IMR-90 (cell line): Measurements from ENCODE around the gene MYBPH. TPM values are rescaled to one million over a fixed set of nuclear protein-coding genes. Genes with fewer than 3 reads are reported as not detected.

Source experiments
- ATAC-seq: fragments of 200-7000 bp; cut with Tn5 transposase; 2 replicates; pipeline ENCODE4 v1.9.1; 2020; ENCODE audit warnings: low read depth, mild to moderate bottlenecking, moderate library complexity
- BruUV-seq: library from RNA; stranded (reverse); fragments of 400-500 nt; replicated peaks from 2 replicates; lab custom pipeline; 2021; lab: Mats Ljungman, UMichigan
- CTCF ChIA-PET: fragments of 300-600 bp; formaldehyde crosslinking; extraction: SDS; loops from one replicate; lab custom pipeline; 2021; ENCODE audit warnings: antibody characterized with exemption; lab: Yijun Ruan, JAX
- POLR2A ChIA-PET: fragments of 300-600 bp; sonication (Branson Sonifier 250); formaldehyde crosslinking; loops from one replicate; lab custom pipeline; 2022; ENCODE audit warnings: antibody characterized with exemption; ENCODE audit not compliant: unreplicated experiment; lab: Charles Lee
- DNase-seq: peaks from one replicate; pipeline ENCODE4 v3.0.0; 2013
- H2AFZ ChIP-seq: replicated peaks from 2 replicates; pipeline ENCODE3; 2013; ENCODE audit warnings: low read length, mild to moderate bottlenecking; ENCODE audit not compliant: poor library complexity
- H2AK5ac ChIP-seq: 2 replicates; pipeline ENCODE4 v1.6.1; 2013; ENCODE audit warnings: low read depth, low read length, inconsistent platforms
- H2AK9ac ChIP-seq: replicated peaks from 2 replicates; pipeline ENCODE3; 2013; ENCODE audit warnings: mild to moderate bottlenecking, low read depth, low read length, moderate library complexity; ENCODE audit not compliant: poor library complexity
- H2BK120ac ChIP-seq: 2 replicates; pipeline ENCODE4 v1.6.1; 2013; ENCODE audit warnings: low read depth, low read length, inconsistent platforms
- H2BK15ac ChIP-seq: 3 replicates; pipeline ENCODE4 v1.6.1; 2013; ENCODE audit warnings: low read depth, low read length, inconsistent platforms
- H2BK20ac ChIP-seq: 2 replicates; pipeline ENCODE4 v1.6.1; 2013; ENCODE audit warnings: low read depth, mild to moderate bottlenecking, inconsistent platforms, low read length, moderate library complexity
- H2BK5ac ChIP-seq: 2 replicates; pipeline ENCODE4 v1.6.1; 2013; ENCODE audit warnings: mild to moderate bottlenecking, low read depth, low read length, inconsistent platforms; ENCODE audit not compliant: poor library complexity, severe bottlenecking
- H3K14ac ChIP-seq: replicated peaks from 2 replicates; pipeline ENCODE4 v1.6.1; 2013; ENCODE audit warnings: low read depth, low read length, inconsistent platforms
- H3K18ac ChIP-seq: 2 replicates; pipeline ENCODE4 v1.6.1; 2013; ENCODE audit warnings: low read depth, low read length, control low read depth
- H3K23ac ChIP-seq: 2 replicates; pipeline ENCODE4 v1.6.1; 2013; ENCODE audit warnings: low read depth, low read length, inconsistent platforms
- H3K27ac ChIP-seq: 2 replicates; pipeline ENCODE4 v1.5.1; 2013; ENCODE audit warnings: mild to moderate bottlenecking, control low read depth, low read length; ENCODE audit not compliant: insufficient read depth
- H3K27me3 ChIP-seq: 2 replicates; pipeline ENCODE4 v1.6.1; 2013; ENCODE audit warnings: low read length; ENCODE audit not compliant: control insufficient read depth, insufficient read depth
- H3K36me3 ChIP-seq: 2 replicates; pipeline ENCODE4 v1.6.1; 2013; ENCODE audit warnings: low read length, mixed read lengths; ENCODE audit not compliant: control insufficient read depth, insufficient read depth
- H3K4ac ChIP-seq: 2 replicates; pipeline ENCODE4 v1.6.1; 2013; ENCODE audit warnings: low read depth, low read length, inconsistent platforms
- H3K4me1 ChIP-seq: 2 replicates; pipeline ENCODE4 v1.6.1; 2013; ENCODE audit warnings: low read length, mixed read lengths; ENCODE audit not compliant: control insufficient read depth, insufficient read depth
- H3K4me2 ChIP-seq: 2 replicates; pipeline ENCODE4 v1.6.1; 2013; ENCODE audit warnings: low read depth, mild to moderate bottlenecking, control low read depth, low read length, moderate library complexity
- H3K4me3 ChIP-seq: 2 replicates; pipeline ENCODE4 v1.5.1; 2013; ENCODE audit warnings: low read depth, mild to moderate bottlenecking, control low read depth, low read length, moderate library complexity; ENCODE audit not compliant: insufficient read depth
- H3K56ac ChIP-seq: 2 replicates; pipeline ENCODE4 v1.6.1; 2013; ENCODE audit warnings: low read length, inconsistent platforms; ENCODE audit not compliant: insufficient read depth; ENCODE audit errors: extremely low read depth
- H3K79me1 ChIP-seq, 2 experiments: 2 replicates each; pipeline ENCODE4 v1.6.1; 2013; ENCODE audit warnings: low read length in 2 of 2, inconsistent platforms in 1 of 2, low read depth in 1 of 2
- H3K9ac ChIP-seq: 2 replicates; pipeline ENCODE4 v1.6.1; 2013; ENCODE audit warnings: low read depth, low read length, control low read depth
- H3K9me1 ChIP-seq: 2 replicates; pipeline ENCODE4 v1.6.1; 2013; ENCODE audit warnings: low read length, inconsistent platforms; ENCODE audit not compliant: insufficient read depth
- H3K9me3 ChIP-seq: 2 replicates; pipeline ENCODE4 v1.6.1; 2013; ENCODE audit warnings: low read length; ENCODE audit not compliant: control insufficient read depth, insufficient read depth
- H4K20me1 ChIP-seq: 2 replicates; pipeline ENCODE4 v1.6.1; 2013; ENCODE audit warnings: low read length, inconsistent platforms; ENCODE audit not compliant: insufficient read depth
- H4K5ac ChIP-seq: 2 replicates; pipeline ENCODE4 v1.6.1; 2013; ENCODE audit warnings: mild to moderate bottlenecking, low read depth, low read length, control low read depth
- H4K8ac ChIP-seq, 2 experiments: 2 replicates each; pipeline ENCODE4 v1.6.1; 2013; ENCODE audit warnings: low read depth in 2 of 2, low read length in 2 of 2, control low read depth in 1 of 2, inconsistent platforms in 1 of 2
- H4K91ac ChIP-seq: 2 replicates; pipeline ENCODE4 v1.6.1; 2013; ENCODE audit warnings: low read depth, low read length, inconsistent platforms; ENCODE audit not compliant: insufficient read depth
- CTCF ChIP-seq: conservative IDR thresholded peaks from 2 replicates; pipeline ENCODE4 v1.5.1; 2012; ENCODE audit warnings: mild to moderate bottlenecking, low read depth, low read length, improper control_type of control experiment
- USF2 ChIP-seq: fragments of 150-350 bp; IDR thresholded peaks from 2 replicates; pipeline ENCODE4 v1.6.1; 2017; ENCODE audit warnings: mild to moderate bottlenecking, antibody characterized with exemption, low read length, low read depth
- WGBS, 2 experiments: methylation state at CpG; one replicate each; pipeline versions ENCODE4 v1.1.5 to v1.1.7; 2013; ENCODE audit warnings: missing lambda C conversion rate in 2 of 2; ENCODE audit not compliant: insufficient read length in 1 of 2; ENCODE audit errors: extremely low coverage in 2 of 2; 5-methylcytosine and 5-hydroxymethylcytosine counted together
- dilution Hi-C: fragments of 300-500 bp; cut with HindIII; formaldehyde crosslinking; loops from one replicate; pipeline ENCODE4 v1.14.3; 2018; ENCODE audit warnings: low sequenced_read_pairs; ENCODE audit not compliant: unreplicated experiment
- in situ Hi-C: fragments of 300-500 bp; cut with MboI; formaldehyde crosslinking; loops from 3 replicates; pipeline ENCODE4 v1.14.3; 2019; ENCODE audit warnings: low sequenced_read_pairs, inconsistent platforms, mixed read lengths
- intact Hi-C: fragments of 100-400 bp; cut with micrococcal nuclease; formaldehyde crosslinking; loops from 2 replicates; pipeline ENCODE4 v1.10.0; 2022
- polyA plus RNA-seq, 3 experiments: library from polyadenylated mRNA; depleted of rRNA; stranded (reverse); fragments of >200 nt; gene quantifications; 2 replicates each; pipeline ENCODE4 v1.2.3, GENCODE V29; 2012; ENCODE audit warnings: low replicate concordance in 1 of 3
- total RNA-seq: library from RNA; depleted of rRNA; stranded (reverse); fragments of >200 nt; gene quantifications from 2 replicates; pipeline ENCODE4 v1.2.3, GENCODE V29; 2012

MYBPH gene
- total and polyA plus RNA-seq, 2 of the 4 experiments (the other 2 are of a cell fraction), result not detected

GRCh38 chr1:203148127-203148526 lies 27.5 kb downstream of the MYBPH start:
- Histone ChIP-seq H3K36me3 (no peaks in the 10 kb centered on the region), H4K91ac (no peak overlapping the region), H3K14ac (no peak overlapping the region), H3K9me3 (peaks cover 2% of the 10 kb centered on the region; the same call in 1 of the 2 replicates), H3K9ac (no peak overlapping the region), H3K9me1 (no peaks in the 10 kb centered on the region), H2BK15ac (no peak overlapping the region), H3K23ac (no peak overlapping the region), H2AFZ (no peak overlapping the region), H3K18ac (no peak overlapping the region), H3K27me3 (no peaks in the 10 kb centered on the region; the same call in 1 of the 2 replicates), H3K27ac (no peak overlapping the region), H4K20me1 (no peaks in the 10 kb centered on the region), H2AK5ac (no peak overlapping the region), H2BK120ac (no peak overlapping the region), H2BK20ac (no peak overlapping the region), H3K4ac (no peak overlapping the region), H3K4me3 (no peak overlapping the region), H2AK9ac (no peak overlapping the region), H4K5ac (no peak overlapping the region), H3K79me1 (no peaks in the 10 kb centered on the region), H3K4me2 (no peak overlapping the region), H4K8ac (no peak overlapping the region), H3K56ac (no peak overlapping the region), H2BK5ac (no peak overlapping the region), H3K4me1 (peaks cover 2% of the 10 kb centered on the region; the same call in 1 of the 2 replicates)
- dilution Hi-C loops, result no loop called here
- ChIA-PET CTCF (interaction anchor here (1.2 kb wide), 1 partner anchor 15 kb away, joined by 3 read pairs; no protein-coding TSS in a partner anchor), POLR2A (no interaction called here)
- 100% methylated on average over 4 of the region's 5 CpGs; no CpG with 5 or more reads in 1 of the 2 experiments for WGBS, 2 experiments
- BruUV-seq, result no TSS peak
- in situ Hi-C loops, result no loop called here
- TF ChIP-seq CTCF (0 out of 2 replicates have a peak, but pooled peaks have one; percentile 13), USF2 (no peak)
- ATAC-seq, result no peak
- no peak for DNase-seq
- intact Hi-C loops, result no loop called here
